ENCODE results near the gene AMIGO2.

GRCh38 chr12:47082796-47083621 is 3.2 kb upstream of the AMIGO2 start:
- TF ChIP-seq POLR2AphosphoS5 (IDR thresholded peaks at IDR 0.05; ENCODE audit: low read depth, low read length) (no peak), TAF1 (IDR thresholded peaks at IDR 0.05; ENCODE audit: borderline replicate concordance, low read depth, low read length) (no peak)
